Measurements from ENCODE around the gene RNF121.

The RNF121 gene

GRCh38 chr11:71929491-71929890 is 645 bp downstream of the RNF121 start:
- peaks cover 4% of the 10 kb centered on the region for H3K36me3 Mint-ChIP-seq
- H3K4me1 Mint-ChIP-seq, result peaks cover 61% of the 10 kb centered on the region
- no peaks in the 10 kb centered on the region for H3K9me3 Mint-ChIP-seq
- no peaks in the 10 kb centered on the region for H3K27me3 Mint-ChIP-seq
- peak overlapping the region; percentile 99 for H3K27ac Mint-ChIP-seq
- H3K4me3 Mint-ChIP-seq, result peak overlapping the region; percentile 98

GRCh38 chr11:71930556-71931244 is 1.9 kb downstream of the RNF121 start:
- peak overlapping the region; percentile 98 for H3K4me3 Mint-ChIP-seq
- H3K36me3 Mint-ChIP-seq, result peaks cover 3% of the 10 kb centered on the region
- H3K27me3 Mint-ChIP-seq, result no peaks in the 10 kb centered on the region
- H3K9me3 Mint-ChIP-seq, result no peaks in the 10 kb centered on the region
- peaks cover 57% of the 10 kb centered on the region for H3K4me1 Mint-ChIP-seq
- H3K27ac Mint-ChIP-seq, result no peak overlapping the region

- peaks cover 57% of the 10 kb centered on the region for H3K4me1 Mint-ChIP-seq
- no peaks in the 10 kb centered on the region for H3K9me3 Mint-ChIP-seq
- peaks cover 3% of the 10 kb centered on the region for H3K36me3 Mint-ChIP-seq
- no peak overlapping the region for H3K27ac Mint-ChIP-seq
- H3K4me3 Mint-ChIP-seq, result peak overlapping the region; percentile 98
- H3K27me3 Mint-ChIP-seq, result no peaks in the 10 kb centered on the region
Measured at GRCh38 chr11:71931245-71931602, 2.4 kb downstream of the RNF121 start.

GRCh38 chr11:71933141-71933933 is 4.5 kb downstream of the RNF121 start:
- Mint-ChIP-seq H3K4me3 (no peak overlapping the region), H3K27ac (no peak overlapping the region), H3K27me3 (no peaks in the 10 kb centered on the region), H3K9me3 (no peaks in the 10 kb centered on the region), H3K36me3 (peaks cover 4% of the 10 kb centered on the region), H3K4me1 (peaks cover 49% of the 10 kb centered on the region)

- Mint-ChIP-seq H3K36me3 (peaks cover 4% of the 10 kb centered on the region), H3K9me3 (no peaks in the 10 kb centered on the region)
Measured at GRCh38 chr11:71934213-71934612, 5.4 kb downstream of the RNF121 start.

GRCh38 chr11:71935338-71935925 is 6.6 kb downstream of the RNF121 start:
- Mint-ChIP-seq H3K27ac (no peak overlapping the region), H3K9me3 (no peaks in the 10 kb centered on the region), H3K4me3 (no peak overlapping the region), H3K36me3 (peaks cover 3% of the 10 kb centered on the region), H3K4me1 (peaks cover 33% of the 10 kb centered on the region), H3K27me3 (no peaks in the 10 kb centered on the region)

More at GRCh38 chr11:71934213-71934612, 5.4 kb downstream of the RNF121 start:
- no peaks in the 10 kb centered on the region for H3K27me3 Mint-ChIP-seq
- H3K4me3 Mint-ChIP-seq, result no peak overlapping the region
- peaks cover 45% of the 10 kb centered on the region for H3K4me1 Mint-ChIP-seq
- H3K27ac Mint-ChIP-seq, result no peak overlapping the region

GRCh38 chr11:71936825-71937224 is 8.0 kb downstream of the RNF121 start:
- no peaks in the 10 kb centered on the region for H3K27me3 Mint-ChIP-seq
- H3K36me3 Mint-ChIP-seq, result peaks cover 3% of the 10 kb centered on the region
- H3K27ac Mint-ChIP-seq, result no peak overlapping the region
- H3K9me3 Mint-ChIP-seq, result no peaks in the 10 kb centered on the region
- H3K4me1 Mint-ChIP-seq, result peaks cover 19% of the 10 kb centered on the region
- H3K4me3 Mint-ChIP-seq, result no peak overlapping the region

GRCh38 chr11:71937826-71938225 is 9.0 kb downstream of the RNF121 start:
- no peaks in the 10 kb centered on the region for H3K27me3 Mint-ChIP-seq

GRCh38 chr11:71940561-71941219 is 11.8 kb downstream of the RNF121 start:
- Mint-ChIP-seq H3K36me3 (peaks cover 1% of the 10 kb centered on the region), H3K4me3 (no peak overlapping the region), H3K27me3 (no peaks in the 10 kb centered on the region), H3K27ac (no peak overlapping the region), H3K4me1 (peaks cover 8% of the 10 kb centered on the region), H3K9me3 (no peaks in the 10 kb centered on the region)

More at GRCh38 chr11:71937826-71938225, 9.0 kb downstream of the RNF121 start:
- Mint-ChIP-seq H3K9me3 (no peaks in the 10 kb centered on the region), H3K36me3 (peaks cover 3% of the 10 kb centered on the region), H3K4me1 (peaks cover 16% of the 10 kb centered on the region), H3K4me3 (no peak overlapping the region), H3K27ac (no peak overlapping the region)

- peaks cover 1% of the 10 kb centered on the region for H3K36me3 Mint-ChIP-seq
- H3K27me3 Mint-ChIP-seq, result no peaks in the 10 kb centered on the region
- no peak overlapping the region for H3K4me3 Mint-ChIP-seq
- no peaks in the 10 kb centered on the region for H3K9me3 Mint-ChIP-seq
- H3K27ac Mint-ChIP-seq, result no peak overlapping the region
- H3K4me1 Mint-ChIP-seq, result peaks cover 26% of the 10 kb centered on the region
Measured at GRCh38 chr11:71946144-71946571, 17.3 kb downstream of the RNF121 start.

- Mint-ChIP-seq H3K36me3 (peaks cover 1% of the 10 kb centered on the region), H3K27ac (peak overlapping the region; percentile 71), H3K4me3 (no peak overlapping the region), H3K4me1 (peaks cover 23% of the 10 kb centered on the region), H3K27me3 (no peaks in the 10 kb centered on the region), H3K9me3 (no peaks in the 10 kb centered on the region)
Measured at GRCh38 chr11:71947498-71947897, 18.7 kb downstream of the RNF121 start.

- Mint-ChIP-seq H3K9me3 (no peaks in the 10 kb centered on the region), H3K4me1 (peaks cover 24% of the 10 kb centered on the region), H3K27ac (no peak overlapping the region)
Measured at GRCh38 chr11:71948314-71949027, 19.6 kb downstream of the RNF121 start.

GRCh38 chr11:71949034-71949433 is 20.2 kb downstream of the RNF121 start:
- Mint-ChIP-seq H3K4me3 (no peak overlapping the region), H3K27me3 (no peaks in the 10 kb centered on the region), H3K4me1 (peaks cover 26% of the 10 kb centered on the region), H3K27ac (no peak overlapping the region), H3K36me3 (peaks cover 1% of the 10 kb centered on the region), H3K9me3 (no peaks in the 10 kb centered on the region)

More at GRCh38 chr11:71948314-71949027, 19.6 kb downstream of the RNF121 start:
- H3K4me3 Mint-ChIP-seq, result no peak overlapping the region
- no peaks in the 10 kb centered on the region for H3K27me3 Mint-ChIP-seq
- peaks cover 1% of the 10 kb centered on the region for H3K36me3 Mint-ChIP-seq

GRCh38 chr11:71951741-71952310 is 23.0 kb downstream of the RNF121 start:
- Mint-ChIP-seq H3K4me3 (no peak overlapping the region), H3K27ac (no peak overlapping the region), H3K36me3 (peaks cover 1% of the 10 kb centered on the region), H3K9me3 (no peaks in the 10 kb centered on the region), H3K27me3 (no peaks in the 10 kb centered on the region), H3K4me1 (peaks cover 35% of the 10 kb centered on the region)
